HG03103 (cell line): ENCODE measurements around the gene CLEC11A.

ENCODE experiments used
- ATAC-seq: cut with Tn5 transposase; IDR thresholded peaks from one replicate; pipeline ENCODE4 v1.9.1; 2021; ENCODE audit warnings: low read depth; ENCODE audit not compliant: unreplicated experiment

CLEC11A gene

GRCh38 chr19:50703915-50704796 lies 19.0 kb upstream of the CLEC11A start:
- ATAC-seq, result no peak

- ATAC-seq, result no peak
Observed at GRCh38 chr19:50705422-50706019, 17.6 kb upstream of the CLEC11A start.

DNA sequence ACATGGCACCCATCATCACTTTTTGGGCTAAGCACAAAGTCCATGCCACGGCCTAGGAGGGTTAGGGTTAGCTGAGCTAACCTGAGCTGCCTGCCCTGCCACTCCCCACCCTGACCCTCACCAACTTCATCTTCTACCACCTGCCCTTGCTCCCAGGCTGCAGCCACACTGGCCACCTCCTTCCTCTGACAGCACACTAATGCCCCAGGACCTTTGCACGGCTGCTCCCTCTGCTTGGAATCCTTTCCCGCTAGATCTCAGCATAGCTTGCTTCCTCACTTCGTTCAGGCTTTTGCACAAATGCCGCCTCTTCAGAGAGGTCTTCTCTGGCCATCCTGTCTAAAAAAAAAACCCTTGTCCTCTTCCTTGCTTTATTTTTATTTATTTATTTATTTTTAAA lies 16.8 kb upstream of the CLEC11A start:
- no peak for ATAC-seq

DNA sequence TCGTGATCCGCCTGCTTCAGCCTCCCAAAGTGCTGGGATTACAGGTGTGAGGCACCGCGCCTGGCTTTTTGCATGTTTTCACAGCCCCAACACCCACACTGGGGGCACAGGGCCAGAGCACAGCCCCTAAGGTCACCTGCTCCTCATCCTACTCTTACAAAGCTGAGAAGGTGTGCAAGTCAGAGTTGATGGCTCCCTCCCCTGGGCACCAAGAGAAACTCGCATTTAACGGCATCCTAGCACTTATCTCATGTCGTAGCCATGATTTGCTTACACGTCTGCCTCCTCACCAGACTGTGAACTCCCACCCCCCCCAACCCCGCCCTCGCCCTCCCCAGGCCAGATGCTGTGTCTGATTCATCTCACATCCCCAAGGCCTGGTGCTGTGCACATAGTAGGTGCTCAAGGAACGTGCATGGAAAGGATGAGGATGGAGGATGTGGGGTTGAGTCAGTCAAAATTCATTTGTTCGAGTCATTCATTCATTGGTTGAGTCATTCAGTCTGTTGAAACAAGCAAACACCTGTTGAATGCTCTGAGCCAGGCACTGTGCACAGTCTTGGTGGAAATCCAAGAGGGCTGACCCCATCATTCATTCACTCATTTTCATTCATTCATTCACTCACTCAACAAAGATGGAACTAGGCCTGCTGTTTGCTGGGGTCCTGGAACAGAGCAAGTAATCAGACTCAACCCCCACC lies 14.8 kb upstream of the CLEC11A start:
- ATAC-seq, result no peak

DNA sequence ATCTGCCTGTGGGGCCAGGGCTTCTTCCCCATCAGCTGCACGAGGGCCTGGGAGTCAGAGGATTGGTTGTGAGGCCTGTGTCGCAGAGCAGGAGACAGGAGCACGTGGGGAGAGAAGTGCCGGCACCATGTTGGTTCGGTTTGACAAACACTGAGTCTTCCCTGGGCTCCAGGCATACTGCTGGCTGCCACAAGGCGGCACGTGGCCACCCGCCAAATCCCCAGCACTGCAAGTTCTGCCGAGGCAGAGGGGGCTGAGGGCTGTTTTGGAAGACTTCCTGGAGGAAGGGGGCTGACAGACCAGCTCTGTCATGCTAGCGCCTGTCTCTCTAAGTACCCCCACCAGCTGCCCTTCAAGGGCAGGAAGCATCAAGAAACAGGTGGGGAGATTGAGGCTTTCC lies 13.1 kb upstream of the CLEC11A start:
- no peak for ATAC-seq

DNA sequence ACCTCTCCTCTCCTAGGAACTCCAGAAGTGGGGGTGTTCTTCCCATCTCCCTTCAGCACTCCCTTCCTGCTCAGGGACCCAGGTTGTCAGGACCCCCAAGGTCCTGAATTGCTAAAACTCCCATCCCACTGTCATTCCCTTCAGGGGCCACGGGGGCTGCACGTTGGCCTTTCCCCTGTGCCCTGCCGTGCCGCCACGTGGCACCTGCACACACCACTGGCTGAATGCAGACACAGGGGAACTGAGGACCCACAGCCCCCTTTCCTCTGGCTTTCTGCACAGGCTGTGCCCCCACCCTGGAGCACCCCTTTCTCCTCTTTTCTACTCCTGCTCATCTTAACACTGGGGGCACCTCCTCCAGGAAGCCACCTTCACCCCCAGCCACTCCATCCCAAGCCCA lies 12.6 kb upstream of the CLEC11A start:
- no peak for ATAC-seq

DNA sequence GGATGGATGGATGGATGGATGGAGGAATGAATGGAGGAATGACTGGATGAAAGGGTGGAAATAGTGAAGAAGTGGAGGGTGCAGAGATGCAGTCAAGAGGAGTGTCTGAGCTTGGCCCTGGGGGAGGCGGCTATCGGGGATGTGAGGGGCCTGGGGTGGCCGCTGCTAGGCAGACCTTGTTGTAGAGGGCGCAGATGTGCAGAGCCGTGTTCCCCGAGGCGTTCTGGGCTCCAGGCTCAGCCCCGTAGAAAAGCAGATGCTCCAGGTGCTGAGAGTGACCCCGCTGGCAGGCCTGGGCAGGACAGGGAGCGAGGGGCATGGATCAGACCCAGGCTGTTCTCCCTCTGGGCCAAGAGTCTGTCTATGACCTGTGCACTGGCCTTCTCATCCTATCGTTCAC lies 12.0 kb upstream of the CLEC11A start:
- no peak for ATAC-seq

DNA sequence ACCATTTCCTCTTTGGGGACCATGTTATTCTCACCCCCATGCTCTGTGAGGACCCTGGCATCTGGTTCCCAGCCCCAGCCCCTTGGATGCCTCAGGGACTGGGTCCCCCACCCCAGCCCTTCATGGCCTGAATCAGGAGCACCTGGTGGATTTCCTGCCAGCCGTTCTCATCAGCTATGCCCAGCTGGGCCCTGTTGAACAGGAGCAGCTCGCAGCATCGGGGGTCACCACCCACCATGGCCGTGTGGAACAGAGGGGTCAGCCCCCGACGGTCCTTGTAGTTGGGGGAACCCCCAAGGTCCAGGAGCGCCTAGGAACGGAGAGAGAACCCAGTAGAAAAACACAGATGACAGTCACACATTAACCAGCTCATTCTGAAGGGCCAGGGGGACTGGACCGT lies 11.4 kb upstream of the CLEC11A start:
- ATAC-seq, result no peak

DNA sequence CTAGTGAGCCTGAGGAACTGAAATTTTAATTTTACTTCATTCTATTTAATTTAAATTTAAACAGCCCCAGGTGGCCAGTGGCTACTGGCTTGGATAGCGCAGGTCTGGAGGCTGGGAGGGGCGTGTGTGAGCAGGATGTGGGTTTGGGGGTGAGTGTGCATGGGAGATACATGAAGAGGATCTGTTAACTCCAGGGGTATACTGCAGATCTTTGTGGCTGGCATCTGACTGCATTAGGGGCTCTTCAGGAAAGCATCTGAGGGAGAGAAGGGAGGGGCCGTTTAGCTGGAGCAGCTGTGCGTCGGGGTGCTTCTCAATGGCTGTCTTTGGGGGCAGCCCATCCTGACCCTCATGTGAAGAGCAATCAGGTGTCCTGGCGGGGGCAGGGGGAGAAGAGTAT lies 10.3 kb upstream of the CLEC11A start:
- ATAC-seq, result no peak

DNA sequence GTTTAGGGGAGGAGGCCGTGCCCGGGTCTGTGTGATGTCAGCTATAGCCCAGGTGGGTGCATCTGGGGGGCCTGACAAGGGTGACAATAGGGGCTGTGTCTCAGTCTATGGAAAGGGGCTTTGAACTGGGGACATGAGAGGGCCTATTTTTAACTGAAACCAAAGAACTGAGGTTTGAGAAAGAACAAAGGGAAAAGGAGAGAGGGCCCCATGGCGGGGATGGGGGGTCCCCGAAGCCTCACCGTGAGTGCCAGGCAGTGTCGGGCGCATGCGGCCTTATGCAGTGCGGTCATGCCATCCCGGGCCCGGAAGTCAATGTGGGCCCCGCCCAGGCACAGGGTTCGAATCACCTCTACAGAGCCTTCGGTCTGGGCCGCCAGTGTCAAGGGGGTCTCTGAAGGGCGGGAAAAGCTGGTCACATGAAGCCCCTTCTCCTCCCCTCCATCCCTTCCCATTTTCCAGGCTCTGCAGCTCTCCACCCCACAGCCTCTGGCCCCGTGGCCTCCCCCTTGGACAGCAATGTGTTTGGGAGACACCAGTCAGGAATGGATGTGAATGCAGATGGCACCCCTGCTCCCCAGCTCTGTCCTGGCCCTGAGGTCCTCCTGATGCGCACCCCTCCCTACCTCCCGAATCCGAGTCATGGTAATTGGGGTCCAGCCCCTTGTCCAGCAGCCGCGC lies 9.5 kb upstream of the CLEC11A start:
- no peak for ATAC-seq

DNA sequence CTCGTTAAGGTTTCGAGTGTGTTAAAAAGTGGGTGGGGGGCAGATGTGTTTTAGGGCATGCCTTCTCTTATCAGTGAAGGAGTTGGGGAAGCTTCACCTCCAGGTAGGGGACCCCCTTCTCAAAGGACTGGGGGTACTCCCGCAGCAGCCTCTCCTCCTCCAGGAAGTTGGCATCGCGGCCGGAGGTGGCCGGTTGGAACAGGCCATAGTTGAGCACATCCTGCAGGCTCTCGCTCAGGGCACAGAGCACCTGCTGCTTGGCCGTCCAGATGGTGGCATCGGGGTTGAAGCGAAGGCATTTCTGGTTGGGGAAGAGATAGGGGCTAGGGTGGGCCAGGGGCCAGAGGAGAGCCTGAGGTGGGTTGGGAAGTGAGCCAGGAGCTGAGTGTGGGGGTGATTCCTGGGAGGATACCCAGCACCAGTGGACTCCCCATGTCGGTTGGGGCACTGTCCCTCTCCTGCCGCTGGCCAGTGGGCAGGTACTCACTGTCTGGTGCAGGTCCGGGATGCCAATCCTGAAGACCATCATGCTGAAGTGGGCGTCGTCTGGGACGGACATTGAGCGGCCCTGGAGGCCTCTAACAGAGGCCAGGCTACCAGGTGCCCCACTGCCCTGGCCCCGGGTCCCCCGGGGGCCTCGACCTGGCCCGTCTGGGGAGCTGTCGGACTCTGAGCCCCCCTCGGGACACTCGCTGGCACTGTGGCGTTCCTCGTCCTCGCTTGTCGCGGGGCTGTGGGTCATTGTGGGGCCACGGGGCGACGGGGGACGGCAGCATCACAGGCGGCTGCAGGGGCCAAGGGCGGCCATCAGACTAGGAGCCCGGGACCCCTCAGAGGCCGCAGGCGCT lies 6.8 kb upstream of the CLEC11A start:
- no peak for ATAC-seq

GRCh38 chr19:50717026-50717723 lies 6.0 kb upstream of the CLEC11A start:
- ATAC-seq, result no peak

DNA sequence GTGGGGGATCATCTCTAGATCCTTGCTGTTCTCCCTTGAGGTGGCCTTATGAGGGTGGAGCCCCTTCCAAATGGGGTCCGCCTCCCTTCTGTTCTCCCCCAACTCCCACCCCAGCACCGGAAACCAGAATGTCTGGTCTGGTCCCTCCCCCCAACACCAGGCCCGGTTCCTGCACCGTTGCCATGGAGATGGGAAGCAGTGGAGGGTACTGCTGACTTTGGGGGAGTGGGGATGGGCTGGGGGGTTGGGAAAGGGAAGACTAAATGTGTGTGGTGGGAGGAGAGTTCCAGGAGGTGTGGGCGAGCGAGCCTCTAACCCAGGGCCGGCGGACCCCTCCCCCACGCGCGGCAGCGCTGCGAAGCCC lies 5.3 kb upstream of the CLEC11A start:
- ATAC-seq, result no peak

DNA sequence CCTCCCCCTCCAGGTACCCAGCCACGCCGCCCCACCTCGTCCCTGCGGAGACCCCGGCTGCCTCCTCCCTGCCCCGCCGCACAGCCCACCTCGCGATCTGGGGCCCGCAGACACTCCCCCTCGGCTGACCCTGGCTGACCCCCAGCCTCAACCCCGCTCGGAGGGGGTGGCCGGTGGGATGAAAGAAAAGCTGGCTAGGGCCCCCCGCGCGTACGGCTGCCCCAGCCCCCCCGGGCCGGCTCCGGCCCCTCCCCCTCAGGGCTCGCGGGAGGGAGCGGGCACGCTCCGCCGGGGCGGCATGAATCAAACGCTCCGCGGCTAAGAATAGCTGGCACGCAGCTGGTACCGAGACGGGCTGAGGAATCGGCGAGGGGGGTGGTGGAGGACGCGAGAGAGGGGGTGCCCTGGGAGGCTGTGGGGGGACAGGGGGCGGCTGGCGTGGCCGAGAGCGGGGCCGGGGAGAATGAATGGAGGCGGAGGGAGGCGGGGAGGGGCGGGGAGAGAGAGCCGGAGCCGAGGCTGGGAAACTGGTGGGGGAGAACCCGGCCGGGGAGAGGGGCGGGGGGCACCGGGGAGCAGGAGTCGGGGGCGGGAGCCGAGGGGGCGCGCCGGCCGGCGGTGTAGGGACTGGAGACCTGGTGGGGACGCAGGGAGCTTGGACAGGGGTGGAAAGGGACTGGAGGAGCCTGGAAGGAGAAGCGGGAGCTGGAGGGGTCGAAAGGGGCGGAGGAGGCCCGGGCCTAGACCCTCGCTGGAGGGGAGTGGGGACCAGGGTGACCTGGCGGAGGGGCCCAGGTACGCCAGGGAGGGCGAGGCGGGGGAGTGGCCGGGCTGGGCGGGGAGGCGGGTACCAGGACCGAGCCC lies 4.7 kb upstream of the CLEC11A start:
- ATAC-seq, result no peak

- ATAC-seq, result no peak
Observed at GRCh38 chr19:50719119-50719435, 4.1 kb upstream of the CLEC11A start.

GRCh38 chr19:50719566-50719965 lies 3.6 kb upstream of the CLEC11A start, which contains the start of gene SHANK1:
Gene SHANK1 (minus strand): TSS chr19:50719802. CDS start chr19:50716919, 2,883 bp downstream.
- ATAC-seq, result no peak

- no peak for ATAC-seq
Observed at GRCh38 chr19:50720181-50720920, 2.8 kb upstream of the CLEC11A start.

GRCh38 chr19:50720921-50721381 lies 2.2 kb upstream of the CLEC11A start:
- no peak for ATAC-seq
